Measurements from ENCODE around the gene HS3ST3B1.

- TF ChIP-seq CTCF (IDR thresholded peaks at IDR 0.05 in 4 of 5, conservative IDR thresholded peaks at IDR 0.05 in 1 of 5) (no peak), POLR2A (IDR thresholded peaks at IDR 0.05) (no peak)
These were observed 32.6 kb downstream of the HS3ST3B1 start for GRCh38 chr17:14333506-14333905.
